ENCODE results near the gene SCAI. TPM values are rescaled to one million over a fixed set of nuclear protein-coding genes. Genes with fewer than 3 reads are reported as not detected.

Gene SCAI
- total and polyA plus RNA-seq, 2 of the 4 experiments (the other 2 are of a cell fraction) = 3.6 to 14.5 TPM

DNA sequence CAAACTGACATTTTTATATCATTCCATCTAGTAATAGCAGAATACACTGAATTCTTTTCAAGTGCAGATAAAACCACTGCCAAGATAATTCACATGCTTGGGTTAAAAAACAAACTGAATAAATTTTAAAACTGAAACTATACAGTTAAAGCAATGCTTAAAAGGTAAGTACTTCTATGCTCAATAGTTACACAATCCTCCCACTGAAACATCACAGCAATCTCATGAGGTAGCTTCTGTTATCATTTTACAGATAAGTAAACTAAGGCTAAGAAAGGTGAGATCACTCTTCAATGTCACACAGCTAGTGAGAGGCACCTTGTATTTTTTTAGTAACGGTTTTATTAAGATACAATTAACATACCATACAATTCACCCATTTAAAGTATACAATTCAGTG lies 189.1 kb downstream of the SCAI start:
- H3K4me2 ChIP-seq (ENCODE audit: low read depth, low read length) = no peak overlapping the region
- dilution Hi-C loops (cut with HindIII; ENCODE audit: low sequenced_read_pairs, unreplicated experiment) = no loop called here
- no peak overlapping the region for H3K9ac ChIP-seq (ENCODE audit: low read depth, low read length)
- H3K79me1 ChIP-seq (ENCODE audit: low read depth in 1 of 2, low read length in 2 of 2) = no peaks in the 10 kb centered on the region
- no peak overlapping the region for H2BK120ac ChIP-seq (ENCODE audit: low read depth, low read length)
- no peak overlapping the region for H4K5ac ChIP-seq (ENCODE audit: low read depth, low read length)
- ATAC-seq (ENCODE audit: low read depth) (no peak), DNase-seq (peak; percentile 1)
- H3K9me1 ChIP-seq (ENCODE audit: insufficient read depth, low read length) = no peaks in the 10 kb centered on the region
- H2AK9ac ChIP-seq (replicated peaks; ENCODE audit: low read depth, low read length, poor library complexity) = no peak overlapping the region
- H2AK5ac ChIP-seq (ENCODE audit: low read depth, low read length) = no peak overlapping the region
- ChIA-PET CTCF (interaction anchor here (0.6 kb wide), 1 partner anchor 356 kb away, joined by 6 read pairs; no protein-coding TSS in a partner anchor), POLR2A (ENCODE audit: unreplicated experiment) (no interaction called here)
- H3K56ac ChIP-seq (ENCODE audit: extremely low read depth, insufficient read depth, low read length) = no peak overlapping the region
- in situ Hi-C loops (cut with MboI; ENCODE audit: low sequenced_read_pairs) = no loop called here
- no peak overlapping the region for H2AFZ ChIP-seq (replicated peaks; ENCODE audit: low read length, poor library complexity)
- no peaks in the 10 kb centered on the region; the same call in 1 of the 2 replicates for H3K36me3 ChIP-seq (ENCODE audit: control insufficient read depth, insufficient read depth, low read length)
- no peak overlapping the region for H3K14ac ChIP-seq (replicated peaks; ENCODE audit: low read depth, low read length)
- H3K9me3 ChIP-seq (ENCODE audit: control insufficient read depth, insufficient read depth, low read length) = no peaks in the 10 kb centered on the region; the same call in 1 of the 2 replicates
- no peak overlapping the region for H3K4ac ChIP-seq (ENCODE audit: low read depth, low read length)
- H3K4me3 ChIP-seq (ENCODE audit: insufficient read depth, low read depth, low read length) = no peak overlapping the region
- intact Hi-C loops (cut with micrococcal nuclease) = no loop called here
- H2BK15ac ChIP-seq (ENCODE audit: low read depth, low read length) = no peak overlapping the region
- BruUV-seq (replicated peaks) = no TSS peak
- WGBS, 2 experiments (ENCODE audit: extremely low coverage in 2 of 2, insufficient read length in 1 of 2) = no CpG with 5 or more reads among the region's 1 CpG
- no peak overlapping the region for H4K8ac ChIP-seq (ENCODE audit: low read depth in 2 of 2, low read length in 2 of 2)
- no peak overlapping the region for H2BK20ac ChIP-seq (ENCODE audit: low read depth, low read length)
- no peak for TF ChIP-seq RFX5 (IDR thresholded peaks at IDR 0.05; ENCODE audit: low read depth, low read length)
- peak; percentile 67 for TF ChIP-seq CEBPB (IDR thresholded peaks at IDR 0.05; ENCODE audit: low read depth, low read length)
- no peak for TF ChIP-seq RAD21 (IDR thresholded peaks at IDR 0.05; ENCODE audit: low read length)
- TF ChIP-seq, protein P1, sequence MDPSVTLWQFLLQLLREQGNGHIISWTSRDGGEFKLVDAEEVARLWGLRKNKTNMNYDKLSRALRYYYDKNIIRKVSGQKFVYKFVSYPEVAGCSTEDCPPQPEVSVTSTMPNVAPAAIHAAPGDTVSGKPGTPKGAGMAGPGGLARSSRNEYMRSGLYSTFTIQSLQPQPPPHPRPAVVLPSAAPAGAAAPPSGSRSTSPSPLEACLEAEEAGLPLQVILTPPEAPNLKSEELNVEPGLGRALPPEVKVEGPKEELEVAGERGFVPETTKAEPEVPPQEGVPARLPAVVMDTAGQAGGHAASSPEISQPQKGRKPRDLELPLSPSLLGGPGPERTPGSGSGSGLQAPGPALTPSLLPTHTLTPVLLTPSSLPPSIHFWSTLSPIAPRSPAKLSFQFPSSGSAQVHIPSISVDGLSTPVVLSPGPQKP (IDR thresholded peaks at IDR 0.05; ENCODE audit: borderline replicate concordance, low read depth, low read length) = no peak
- no peaks in the 10 kb centered on the region for H4K20me1 ChIP-seq (ENCODE audit: insufficient read depth, low read length)
- no peak overlapping the region for H2BK5ac ChIP-seq (ENCODE audit: low read depth, low read length, poor library complexity, severe bottlenecking)
- no peak overlapping the region for H4K91ac ChIP-seq (ENCODE audit: insufficient read depth, low read depth, low read length)
- no peak overlapping the region for H3K23ac ChIP-seq (ENCODE audit: low read depth, low read length)
- H3K18ac ChIP-seq (ENCODE audit: low read depth, low read length) = no peak overlapping the region
- no peaks in the 10 kb centered on the region for H3K27me3 ChIP-seq (ENCODE audit: control insufficient read depth, insufficient read depth, low read length)
- no peak overlapping the region for H3K27ac ChIP-seq (ENCODE audit: insufficient read depth, low read length)
- no peaks in the 10 kb centered on the region for H3K4me1 ChIP-seq (ENCODE audit: control insufficient read depth, insufficient read depth, low read length)
